Lower leg skin (tissue), 4 donors: ENCODE results near the gene RSPH4A. TPM values are rescaled to one million over a fixed set of nuclear protein-coding genes. Genes with fewer than 3 reads are reported as not detected.
"Not testable (repeated sequence)": the region's sequence is repeated elsewhere in the genome, so short reads cannot be mapped to it uniquely, and the experiment has no call there.

ENCODE experiments used
- DNase-seq, 2 donors: peaks; one replicate each; pipeline ENCODE4 v3.0.0-alpha.2; 2019; ENCODE audit warnings: low spot score in 2 of 2
- H3K4me3 ChIP-seq: fragments of 200-600 bp; sonication (generic); 2 replicates; pipeline ENCODE4 v1.5.1; 2017; ENCODE audit warnings: mild to moderate bottlenecking, low read depth; ENCODE audit not compliant: poor library complexity, severe bottlenecking
- POLR2A ChIP-seq, 2 donors: fragments of 450-650 bp; IDR thresholded peaks; one replicate each; pipeline ENCODE4 v1.6.1; 2016 to 2017; ENCODE audit warnings: antibody characterized with exemption in 2 of 2, mild to moderate bottlenecking in 1 of 2, moderate library complexity in 1 of 2
- WGBS, 2 donors: methylation state at CpG; one replicate each; pipeline ENCODE4 v1.1.5; 2018; 5-methylcytosine and 5-hydroxymethylcytosine counted together
- intact Hi-C: fragments of 100-400 bp; cut with DNase I; formaldehyde crosslinking; loops from one replicate; pipeline ENCODE4 v1.15.0; 2023; ENCODE audit warnings: low total_unique reads
- total RNA-seq, 4 donors: library from RNA; depleted of rRNA; stranded (reverse); fragments of >200 nt; gene quantifications; one replicate each; pipeline ENCODE4 v1.1.0, GENCODE V29; 2016
- TF ChIP-seq, protein P1 (sequence below), 3 donors: fragments of 450-650 bp; IDR thresholded peaks; one replicate each; pipeline ENCODE4 v1.5.1; 2016; ENCODE audit warnings: antibody characterized with exemption in 3 of 3, mild to moderate bottlenecking in 3 of 3, moderate library complexity in 2 of 3

Gene RSPH4A
- total RNA-seq, 4 donors from 2014 or later: 0.19 to 0.68 (median 0.34) TPM; not detected in 1

DNA sequence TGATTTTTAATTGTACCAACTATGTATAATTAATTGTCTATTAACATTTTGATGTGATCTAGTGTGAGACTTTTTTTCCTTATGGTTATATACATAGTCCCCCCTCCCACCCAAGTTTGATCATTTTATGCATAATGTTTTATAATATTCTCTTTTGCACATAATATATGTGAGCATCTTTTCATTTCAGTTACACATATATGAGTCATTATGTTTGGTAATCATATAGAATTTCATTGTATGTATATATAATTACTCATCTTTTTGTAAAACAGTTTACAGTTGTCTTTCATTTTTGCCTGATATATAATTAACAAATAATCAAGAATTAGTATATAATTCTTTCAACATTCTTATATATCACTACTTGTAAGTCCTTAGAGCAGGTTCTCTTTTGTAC, 30.0 kb upstream of the RSPH4A start:
- TF ChIP-seq, protein P1, sequence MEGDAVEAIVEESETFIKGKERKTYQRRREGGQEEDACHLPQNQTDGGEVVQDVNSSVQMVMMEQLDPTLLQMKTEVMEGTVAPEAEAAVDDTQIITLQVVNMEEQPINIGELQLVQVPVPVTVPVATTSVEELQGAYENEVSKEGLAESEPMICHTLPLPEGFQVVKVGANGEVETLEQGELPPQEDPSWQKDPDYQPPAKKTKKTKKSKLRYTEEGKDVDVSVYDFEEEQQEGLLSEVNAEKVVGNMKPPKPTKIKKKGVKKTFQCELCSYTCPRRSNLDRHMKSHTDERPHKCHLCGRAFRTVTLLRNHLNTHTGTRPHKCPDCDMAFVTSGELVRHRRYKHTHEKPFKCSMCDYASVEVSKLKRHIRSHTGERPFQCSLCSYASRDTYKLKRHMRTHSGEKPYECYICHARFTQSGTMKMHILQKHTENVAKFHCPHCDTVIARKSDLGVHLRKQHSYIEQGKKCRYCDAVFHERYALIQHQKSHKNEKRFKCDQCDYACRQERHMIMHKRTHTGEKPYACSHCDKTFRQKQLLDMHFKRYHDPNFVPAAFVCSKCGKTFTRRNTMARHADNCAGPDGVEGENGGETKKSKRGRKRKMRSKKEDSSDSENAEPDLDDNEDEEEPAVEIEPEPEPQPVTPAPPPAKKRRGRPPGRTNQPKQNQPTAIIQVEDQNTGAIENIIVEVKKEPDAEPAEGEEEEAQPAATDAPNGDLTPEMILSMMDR (IDR thresholded peaks at IDR 0.05): no peak
- no peak for TF ChIP-seq POLR2A (IDR thresholded peaks at IDR 0.05)
- intact Hi-C loops: no loop called here
- DNase-seq: no peak
- no peak overlapping the region for H3K4me3 ChIP-seq

DNA sequence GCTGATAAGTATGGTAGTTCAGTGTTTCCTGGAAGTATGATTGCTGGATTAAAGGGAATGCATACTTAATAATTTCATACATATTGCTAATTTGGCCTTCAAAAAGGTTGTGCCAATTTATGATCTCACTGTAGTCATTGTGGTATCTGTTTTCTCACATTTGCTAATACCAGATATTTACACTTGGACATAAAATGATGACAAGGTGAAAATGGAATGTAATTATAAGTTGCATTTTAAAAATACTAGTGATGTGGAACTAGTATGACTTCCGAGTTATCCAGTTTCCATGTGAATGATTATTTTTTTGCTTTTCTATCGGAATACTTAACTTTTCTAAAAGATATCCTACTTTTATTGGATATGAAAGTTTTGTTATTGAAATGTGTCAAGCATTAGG, 29.5 kb upstream of the RSPH4A start:
- no peak for TF ChIP-seq POLR2A (IDR thresholded peaks at IDR 0.05)
- TF ChIP-seq, protein P1 (IDR thresholded peaks at IDR 0.05): no peak
- H3K4me3 ChIP-seq: no peak overlapping the region
- intact Hi-C loops: no loop called here
- DNase-seq: no peak
- WGBS, 2 donors: 95 to 97% methylated on average over 2 of the region's 2 CpGs

DNA sequence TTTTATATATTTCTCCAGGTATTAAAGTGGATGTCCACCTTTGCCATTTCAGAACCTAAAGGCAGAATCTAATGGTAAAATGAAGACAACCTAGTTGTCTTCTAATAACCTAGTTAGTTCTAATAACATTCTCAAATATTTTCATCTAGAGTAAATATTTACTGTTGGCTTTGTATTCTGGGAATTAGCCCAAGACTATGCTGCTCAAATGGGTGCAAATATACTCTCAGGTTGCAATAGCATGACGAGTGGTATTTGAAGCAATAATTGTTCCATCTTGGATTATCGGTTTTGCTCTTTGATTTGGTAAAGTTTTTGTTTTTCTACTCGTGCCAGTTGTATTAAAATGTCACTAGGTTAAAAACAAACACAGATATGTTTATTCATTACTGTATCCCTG, 21.0 kb upstream of the RSPH4A start:
- intact Hi-C loops: no loop called here
- TF ChIP-seq, protein P1 (IDR thresholded peaks at IDR 0.05): no peak
- no peak for TF ChIP-seq POLR2A (IDR thresholded peaks at IDR 0.05)
- DNase-seq: no peak
- H3K4me3 ChIP-seq: no peak overlapping the region
- WGBS, 2 donors: 85 to 93% methylated on average over 3 of the region's 3 CpGs

DNA sequence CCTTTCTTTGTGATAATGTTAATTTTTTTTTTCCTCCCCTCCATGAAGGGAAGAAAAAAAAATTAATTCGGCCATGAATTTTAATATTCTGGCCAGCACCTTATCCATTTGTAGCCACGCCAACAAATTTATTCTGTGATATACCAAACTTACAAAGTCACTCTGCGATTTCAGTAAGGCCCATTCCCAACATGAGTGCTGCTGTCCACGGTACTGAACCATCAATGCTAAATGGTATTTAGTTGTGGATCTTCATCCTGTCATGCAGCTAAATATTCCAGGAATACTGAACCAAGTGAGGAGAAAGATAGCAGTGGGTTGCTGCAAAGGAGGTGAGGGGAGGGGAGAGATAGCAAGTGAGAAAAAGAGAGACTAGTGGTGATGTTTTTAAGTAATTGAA, 19.5 kb upstream of the RSPH4A start:
- WGBS, 2 donors: 79 to 83% methylated on average over 4 of the region's 4 CpGs
- TF ChIP-seq POLR2A (IDR thresholded peaks at IDR 0.05): no peak
- no peak overlapping the region for H3K4me3 ChIP-seq
- DNase-seq: no peak
- intact Hi-C loops: no loop called here

DNA sequence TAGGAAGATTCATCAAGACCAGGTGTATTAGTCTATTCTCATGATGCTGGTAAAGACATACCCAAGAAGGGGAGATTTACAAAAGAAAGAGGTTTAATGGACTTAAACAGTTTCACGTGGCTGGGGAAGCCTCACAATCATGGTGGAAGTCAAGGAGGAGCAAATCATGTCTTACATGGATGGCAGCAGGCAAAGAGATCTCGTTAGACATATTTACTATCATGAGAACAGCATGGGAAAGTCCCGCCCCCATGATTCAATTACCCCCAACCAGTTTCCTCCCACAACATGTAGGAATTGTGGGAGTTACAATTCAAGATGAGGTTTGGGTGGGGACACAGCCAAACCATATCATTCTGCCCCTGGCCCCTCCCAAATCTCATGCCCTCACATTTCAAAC, 12.4 kb upstream of the RSPH4A start:
- DNase-seq, intact Hi-C loops, H3K4me3 ChIP-seq: not testable (repeated sequence)
- WGBS, 2 donors: 90% methylated on average over 3 of the region's 3 CpGs

DNA sequence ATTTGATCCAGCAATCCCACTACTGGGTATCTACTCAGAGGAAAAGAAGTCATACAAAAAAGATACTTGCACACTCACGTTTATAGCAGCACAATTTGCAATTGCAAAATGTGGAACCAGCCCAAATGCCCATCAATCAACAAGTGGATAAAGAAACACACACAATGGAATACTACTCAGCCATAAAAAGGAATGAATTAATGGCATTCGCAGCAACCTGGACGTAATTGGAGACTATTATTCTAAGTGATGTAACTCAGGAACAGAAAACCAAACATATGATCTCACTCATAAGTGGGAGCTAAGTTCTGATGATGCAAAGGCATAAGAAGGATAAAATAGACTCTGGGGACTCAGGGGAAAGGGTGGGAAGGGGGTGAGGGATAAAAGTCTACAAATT, 11.4 kb upstream of the RSPH4A start:
- 94 to 95% methylated on average over 3 of the region's 3 CpGs for WGBS, 2 donors
- H3K4me3 ChIP-seq, intact Hi-C loops, DNase-seq: not testable (repeated sequence)

DNA sequence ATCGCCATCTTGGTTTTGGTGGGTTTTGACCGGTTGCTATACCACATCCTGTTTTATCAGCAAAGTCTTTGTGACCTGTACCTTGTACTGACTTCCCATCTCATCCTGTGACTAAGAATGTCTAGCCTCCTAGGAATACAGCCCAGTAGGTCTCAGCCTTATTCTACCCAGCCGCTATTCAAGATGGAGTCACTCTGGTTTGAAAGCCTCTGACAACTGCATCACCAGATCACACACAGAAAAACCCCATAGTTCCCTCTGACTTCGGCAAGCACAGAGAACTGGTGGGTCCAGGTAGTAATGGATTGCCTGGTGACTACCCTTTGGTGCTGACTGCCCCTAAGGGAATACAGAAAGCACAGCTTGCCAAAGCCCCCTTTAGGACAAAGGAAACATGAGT, 10.3 kb upstream of the RSPH4A start:
- H3K4me3 ChIP-seq: no peak overlapping the region
- no peak for DNase-seq
- intact Hi-C loops: no loop called here
- TF ChIP-seq, protein P1 (IDR thresholded peaks at IDR 0.05): no peak
- no peak for TF ChIP-seq POLR2A (IDR thresholded peaks at IDR 0.05)
- WGBS, 2 donors: 95 to 99% methylated on average over 4 of the region's 4 CpGs
